PC-9 (cell line): ENCODE results near the gene GUCY1A2. TPM values are rescaled to one million over a fixed set of nuclear protein-coding genes. Genes with fewer than 3 reads are reported as not detected.

ENCODE experiments used
- BruUV-seq: library from RNA; stranded (reverse); fragments of 400-500 nt; replicated peaks from 2 replicates; lab custom pipeline; 2021; lab: Mats Ljungman, UMichigan
- CTCF ChIA-PET: fragments of 300-600 bp; sonication (Branson Sonifier 250); formaldehyde crosslinking; loops from one replicate; lab custom pipeline; 2022; ENCODE audit warnings: antibody characterized with exemption; lab: Charles Lee
- POLR2A ChIA-PET: fragments of 300-600 bp; sonication (Branson Sonifier 250); formaldehyde crosslinking; loops from one replicate; lab custom pipeline; 2022; ENCODE audit warnings: antibody characterized with exemption; ENCODE audit not compliant: unreplicated experiment; lab: Charles Lee
- DNase-seq, 2 experiments: peaks; one replicate each; pipeline versions ENCODE4 v3.0.0 to v3.0.0-alpha.2; 2015 to 2022; ENCODE audit warnings: mixed read lengths in 1 of 2
- H2AFZ ChIP-seq: fragments of 200-600 bp; sonication (generic); 2 replicates; pipeline ENCODE4 v1.8.1; 2017; ENCODE audit warnings: antibody characterized with exemption
- H3F3A ChIP-seq: fragments of 200-600 bp; sonication (generic); 2 replicates; pipeline ENCODE4 v1.8.1; 2017; ENCODE audit warnings: antibody characterized with exemption, mild to moderate bottlenecking, low read depth; ENCODE audit not compliant: insufficient read depth
- H3K27ac ChIP-seq: fragments of 200-600 bp; sonication (generic); 2 replicates; pipeline ENCODE4 v1.6.1; 2016; ENCODE audit warnings: mixed run types
- H3K27me3 ChIP-seq: fragments of 200-600 bp; sonication (generic); 2 replicates; pipeline ENCODE4 v1.6.1; 2016; ENCODE audit warnings: low read depth, mixed run types; ENCODE audit not compliant: insufficient read depth
- H3K36me3 ChIP-seq: fragments of 200-600 bp; sonication (generic); 2 replicates; pipeline ENCODE4 v1.6.1; 2016; ENCODE audit warnings: low read depth, mixed run types
- H3K4me1 ChIP-seq: fragments of 200-600 bp; sonication (generic); replicated peaks from 2 replicates; pipeline ENCODE4 v1.6.1; 2016; ENCODE audit warnings: mixed run types; ENCODE audit not compliant: insufficient read depth
- H3K4me2 ChIP-seq: fragments of 200-600 bp; sonication (generic); 2 replicates; pipeline ENCODE4 v1.6.1; 2017; ENCODE audit warnings: mixed run types
- H3K4me3 ChIP-seq: fragments of 200-600 bp; sonication (generic); 2 replicates; pipeline ENCODE4 v1.6.1; 2016; ENCODE audit warnings: mixed run types
- H3K79me2 ChIP-seq: fragments of 200-600 bp; sonication (generic); 2 replicates; pipeline ENCODE4 v1.6.1; 2017; ENCODE audit warnings: low read depth, mixed run types
- H3K9me2 ChIP-seq: fragments of 200-600 bp; sonication (generic); 2 replicates; pipeline ENCODE4 v1.8.1; 2017; ENCODE audit warnings: mild to moderate bottlenecking; ENCODE audit not compliant: insufficient read depth
- H3K9me3 ChIP-seq: fragments of 200-600 bp; sonication (generic); 2 replicates; pipeline ENCODE4 v1.8.1; 2016; ENCODE audit warnings: low read depth; ENCODE audit not compliant: insufficient read depth
- H4K20me1 ChIP-seq: fragments of 200-600 bp; sonication (generic); 2 replicates; pipeline ENCODE4 v1.8.1; 2017; ENCODE audit not compliant: insufficient read depth
- EZH2 ChIP-seq: fragments of 200-600 bp; sonication (generic); IDR thresholded peaks from 2 replicates; pipeline ENCODE4 v1.8.0; 2017; ENCODE audit warnings: antibody characterized with exemption, low read depth
- intact Hi-C: fragments of 100-400 bp; cut with micrococcal nuclease; formaldehyde crosslinking; loops from one replicate; pipeline ENCODE4 v1.10.0; 2022; ENCODE audit not compliant: unreplicated experiment
- total RNA-seq: library from RNA; stranded (reverse); gene quantifications from 2 replicates; pipeline ENCODE4 v1.2.3, GENCODE V29; 2021
- TF ChIP-seq, protein P1 (sequence below): fragments of 200-600 bp; sonication (generic); conservative IDR thresholded peaks from 2 replicates; pipeline ENCODE4 v1.6.1; 2017; ENCODE audit warnings: mixed run types, antibody characterized with exemption, mild to moderate bottlenecking, moderate library complexity

GUCY1A2 gene
- total RNA-seq, 1 experiment from 2014 or later, result not detected

DNA sequence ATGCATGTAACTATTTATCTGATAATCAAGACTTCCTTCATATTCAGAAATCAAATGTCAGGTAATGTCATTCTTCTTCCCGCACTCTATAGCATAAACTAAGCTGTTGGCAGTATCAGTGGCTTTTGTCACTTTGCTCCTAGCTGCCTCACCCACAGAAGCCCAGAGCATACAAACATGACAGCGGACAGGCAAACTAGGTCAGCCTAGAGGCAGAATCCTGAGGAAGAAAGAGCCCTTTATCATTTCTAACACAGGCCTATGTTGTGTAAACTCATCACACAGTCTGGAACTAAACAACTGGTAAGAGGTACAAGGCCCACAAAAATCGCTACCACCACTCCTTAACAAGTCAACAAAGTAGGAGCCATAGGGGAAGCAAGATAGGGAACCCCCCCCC lies 21.0 kb downstream of the GUCY1A2 start:
- Histone ChIP-seq H2AFZ (no peak overlapping the region), H3K9me2 (no peaks in the 10 kb centered on the region), H3K27ac (no peak overlapping the region), H3K9me3 (0 out of 2 replicates have a peak, but pooled peaks cover 2% of the 10 kb centered on the region), H4K20me1 (no peaks in the 10 kb centered on the region), H3K4me1 (no peaks in the 10 kb centered on the region), H3F3A (no peaks in the 10 kb centered on the region), H3K36me3 (no peaks in the 10 kb centered on the region), H3K27me3 (no peaks in the 10 kb centered on the region), H3K4me3 (no peak overlapping the region), H3K79me2 (no peaks in the 10 kb centered on the region), H3K4me2 (no peak overlapping the region)
- intact Hi-C loops, result no loop called here
- DNase-seq, result no peak
- ChIA-PET CTCF (no interaction called here), POLR2A (no interaction called here)
- no peak for TF ChIP-seq EZH2
- TF ChIP-seq, protein P1, sequence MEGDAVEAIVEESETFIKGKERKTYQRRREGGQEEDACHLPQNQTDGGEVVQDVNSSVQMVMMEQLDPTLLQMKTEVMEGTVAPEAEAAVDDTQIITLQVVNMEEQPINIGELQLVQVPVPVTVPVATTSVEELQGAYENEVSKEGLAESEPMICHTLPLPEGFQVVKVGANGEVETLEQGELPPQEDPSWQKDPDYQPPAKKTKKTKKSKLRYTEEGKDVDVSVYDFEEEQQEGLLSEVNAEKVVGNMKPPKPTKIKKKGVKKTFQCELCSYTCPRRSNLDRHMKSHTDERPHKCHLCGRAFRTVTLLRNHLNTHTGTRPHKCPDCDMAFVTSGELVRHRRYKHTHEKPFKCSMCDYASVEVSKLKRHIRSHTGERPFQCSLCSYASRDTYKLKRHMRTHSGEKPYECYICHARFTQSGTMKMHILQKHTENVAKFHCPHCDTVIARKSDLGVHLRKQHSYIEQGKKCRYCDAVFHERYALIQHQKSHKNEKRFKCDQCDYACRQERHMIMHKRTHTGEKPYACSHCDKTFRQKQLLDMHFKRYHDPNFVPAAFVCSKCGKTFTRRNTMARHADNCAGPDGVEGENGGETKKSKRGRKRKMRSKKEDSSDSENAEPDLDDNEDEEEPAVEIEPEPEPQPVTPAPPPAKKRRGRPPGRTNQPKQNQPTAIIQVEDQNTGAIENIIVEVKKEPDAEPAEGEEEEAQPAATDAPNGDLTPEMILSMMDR, result no peak
- BruUV-seq, result no TSS peak

DNA sequence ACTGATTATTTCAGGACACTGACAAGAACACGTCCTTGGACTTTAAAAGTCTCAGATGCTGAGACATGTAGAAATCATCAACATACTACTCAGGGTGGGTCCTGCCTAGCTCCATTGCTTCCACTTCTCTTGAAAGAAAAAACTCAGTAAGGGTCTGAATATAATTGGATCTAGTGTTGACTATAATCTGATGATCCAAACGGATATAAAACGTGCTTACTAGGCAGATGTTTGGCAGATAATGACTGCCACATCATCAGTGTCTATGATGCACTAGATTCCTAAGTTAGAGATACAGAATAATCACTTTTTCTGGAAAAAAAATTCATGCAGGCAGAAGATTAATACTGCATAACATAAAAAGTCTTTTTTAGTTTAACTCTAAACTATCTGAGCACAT lies 21.6 kb downstream of the GUCY1A2 start:
- POLR2A ChIA-PET, result no interaction called here
- H3K4me1 ChIP-seq, result no peaks in the 10 kb centered on the region
- no peak overlapping the region for H2AFZ ChIP-seq
- H3K9me2 ChIP-seq, result no peaks in the 10 kb centered on the region
- H3K79me2 ChIP-seq, result no peaks in the 10 kb centered on the region
- no peak for DNase-seq
- no peaks in the 10 kb centered on the region for H4K20me1 ChIP-seq
- no TSS peak for BruUV-seq
- no peaks in the 10 kb centered on the region for H3F3A ChIP-seq
- intact Hi-C loops, result no loop called here
- no peaks in the 10 kb centered on the region for H3K36me3 ChIP-seq
- TF ChIP-seq, protein P1, result no peak
- no peak for TF ChIP-seq EZH2
- H3K4me3 ChIP-seq, result no peak overlapping the region
- no peaks in the 10 kb centered on the region for H3K27me3 ChIP-seq
- H3K27ac ChIP-seq, result no peak overlapping the region
- H3K4me2 ChIP-seq, result no peak overlapping the region
- 0 out of 2 replicates have a peak, but pooled peaks cover 2% of the 10 kb centered on the region for H3K9me3 ChIP-seq
- CTCF ChIA-PET, result no interaction called here

DNA sequence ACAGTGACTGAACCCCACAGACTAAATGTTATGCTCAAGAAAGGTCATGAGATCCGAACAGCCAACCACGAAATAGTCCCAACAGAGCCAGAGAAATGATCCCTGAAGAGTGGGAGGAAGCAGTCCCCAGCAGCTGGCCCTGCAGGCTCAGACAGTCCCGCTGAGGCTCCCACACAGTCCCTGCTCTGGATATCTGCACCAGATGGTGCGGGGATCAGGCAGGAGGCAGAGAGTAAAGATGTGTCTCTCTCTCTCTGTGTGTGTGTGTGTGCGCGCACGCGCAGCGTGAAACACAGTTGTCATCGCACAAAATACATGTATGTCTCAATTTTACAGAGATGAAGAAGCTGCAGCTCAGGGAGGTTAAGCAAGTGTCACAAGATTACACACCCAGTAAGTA lies 27.9 kb downstream of the GUCY1A2 start:
- H2AFZ ChIP-seq, result no peak overlapping the region
- no TSS peak for BruUV-seq
- H3K27me3 ChIP-seq, result no peaks in the 10 kb centered on the region
- H3K4me3 ChIP-seq, result no peak overlapping the region
- H3K9me3 ChIP-seq, result no peaks in the 10 kb centered on the region
- no peaks in the 10 kb centered on the region for H3F3A ChIP-seq
- no peak for DNase-seq
- no peaks in the 10 kb centered on the region for H3K79me2 ChIP-seq
- H3K36me3 ChIP-seq, result no peaks in the 10 kb centered on the region
- H4K20me1 ChIP-seq, result no peaks in the 10 kb centered on the region
- TF ChIP-seq EZH2, result no peak
- TF ChIP-seq, protein P1, result no peak
- 0 out of 2 replicates have a peak, but pooled peaks cover 6% of the 10 kb centered on the region for H3K4me1 ChIP-seq
- no peak overlapping the region for H3K4me2 ChIP-seq
- H3K9me2 ChIP-seq, result no peaks in the 10 kb centered on the region
- CTCF ChIA-PET, result no interaction called here
- POLR2A ChIA-PET, result no interaction called here
- no peak overlapping the region for H3K27ac ChIP-seq
- intact Hi-C loops, result no loop called here
